Dedifferentiated amniotic fluid mesenchymal stem cell (primary cell): Measurements from ENCODE around the gene GYS1.

Experiments used
- DNase-seq: peaks from one replicate; pipeline ENCODE4 v3.0.0-alpha.2; 2016; ENCODE audit errors: extremely low spot score

GYS1 gene

DNA sequence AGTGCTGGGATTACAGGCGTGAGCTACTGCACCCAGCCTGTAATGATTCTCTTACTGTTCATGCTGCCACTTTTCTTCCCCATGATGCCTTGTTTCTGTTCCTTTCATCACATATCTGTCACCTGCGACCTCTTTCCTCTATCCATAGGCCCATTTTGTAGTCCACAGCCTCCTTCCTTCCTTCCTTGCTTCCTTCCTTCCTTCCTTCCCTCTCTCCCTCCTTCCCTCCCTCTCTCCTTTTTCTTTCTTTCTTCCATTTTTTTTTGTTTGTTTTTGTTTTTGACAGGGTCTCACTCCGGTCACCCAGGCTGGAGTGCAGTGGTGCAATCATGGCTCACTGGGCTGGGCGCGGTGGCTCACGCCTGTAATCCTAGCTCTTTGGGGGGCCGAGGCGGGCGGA is 4.2 kb downstream of the GYS1 start:
- no peak for DNase-seq

DNA sequence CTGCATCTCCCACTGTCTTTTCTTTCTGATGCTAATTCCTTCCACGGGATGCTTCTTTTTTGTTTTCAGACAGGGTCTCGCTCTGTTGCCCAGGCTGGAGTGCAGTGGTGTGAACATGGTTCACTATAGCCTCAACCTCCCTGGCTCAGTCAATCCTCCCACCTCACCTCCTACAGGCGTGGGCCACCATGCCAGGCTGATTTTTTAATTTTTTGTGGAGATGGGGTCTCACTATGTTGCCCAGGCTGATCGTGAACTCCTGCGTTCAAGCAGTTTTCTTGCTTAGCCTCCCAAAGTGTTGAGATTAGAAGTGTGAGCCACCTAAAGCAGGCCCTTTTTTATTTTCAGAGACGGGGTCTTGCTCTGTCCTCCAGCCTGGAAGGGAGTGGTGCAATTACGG is 4.8 kb downstream of the GYS1 start:
- no peak for DNase-seq

DNA sequence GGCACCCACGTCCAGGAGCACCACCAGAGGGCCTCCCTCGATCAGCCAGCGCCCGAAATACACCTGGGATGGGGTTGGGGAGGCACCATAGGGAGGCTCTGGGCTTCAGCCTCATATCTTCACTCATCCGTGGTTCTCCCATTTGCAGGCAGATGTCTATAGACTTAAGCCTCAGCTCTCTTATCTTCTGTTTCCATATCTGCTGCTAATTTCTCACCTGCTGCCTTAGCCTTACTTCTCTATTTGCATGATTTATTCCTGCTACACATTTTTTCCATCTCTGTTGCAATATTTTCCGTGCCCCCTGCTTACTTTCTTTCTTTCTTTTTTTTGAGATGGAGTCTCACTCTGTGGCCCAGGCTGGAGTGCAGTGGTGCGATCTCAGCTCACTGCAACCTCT is 5.8 kb downstream of the GYS1 start:
- no peak for DNase-seq

DNA sequence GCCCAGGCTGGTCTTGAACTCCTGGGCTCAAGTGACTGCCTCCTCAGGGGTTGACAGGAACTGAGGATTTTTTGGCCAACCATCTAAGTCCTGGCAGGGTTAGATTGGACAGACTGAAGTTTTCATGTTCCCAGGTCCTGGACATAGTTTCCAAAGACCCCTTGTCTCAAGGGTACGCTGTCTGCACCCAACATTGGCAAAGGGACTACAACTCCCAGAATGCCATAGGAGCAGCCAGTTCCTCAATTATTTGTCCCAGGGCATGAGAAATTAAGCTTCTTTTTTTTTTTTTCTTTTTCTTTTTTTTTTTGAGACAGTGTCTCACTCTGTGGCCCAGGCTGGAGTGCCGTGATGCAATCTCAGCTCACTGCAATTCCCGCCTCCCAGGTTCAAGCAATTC is 6.9 kb downstream of the GYS1 start:
- no peak for DNase-seq

DNA sequence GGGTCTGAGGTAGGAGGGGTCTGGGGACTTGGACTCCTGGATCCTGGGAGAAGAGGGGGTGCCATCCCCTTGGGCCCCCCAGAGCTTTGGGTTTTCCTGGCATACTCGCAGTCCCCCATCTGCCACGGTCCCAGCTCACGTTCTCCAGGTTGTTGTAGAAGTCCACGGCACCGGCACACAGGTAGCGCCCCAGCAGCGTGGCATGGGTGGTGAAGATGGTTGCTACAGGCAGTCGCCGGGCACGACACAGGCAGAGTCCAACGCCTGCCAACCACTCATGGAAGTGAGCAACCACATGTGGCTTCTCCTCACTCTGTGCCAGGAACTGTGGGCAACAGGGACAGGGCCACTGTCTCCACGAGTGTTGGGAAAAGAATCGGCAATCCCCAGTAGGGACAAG is 7.4 kb downstream of the GYS1 start:
- DNase-seq, result no peak

DNA sequence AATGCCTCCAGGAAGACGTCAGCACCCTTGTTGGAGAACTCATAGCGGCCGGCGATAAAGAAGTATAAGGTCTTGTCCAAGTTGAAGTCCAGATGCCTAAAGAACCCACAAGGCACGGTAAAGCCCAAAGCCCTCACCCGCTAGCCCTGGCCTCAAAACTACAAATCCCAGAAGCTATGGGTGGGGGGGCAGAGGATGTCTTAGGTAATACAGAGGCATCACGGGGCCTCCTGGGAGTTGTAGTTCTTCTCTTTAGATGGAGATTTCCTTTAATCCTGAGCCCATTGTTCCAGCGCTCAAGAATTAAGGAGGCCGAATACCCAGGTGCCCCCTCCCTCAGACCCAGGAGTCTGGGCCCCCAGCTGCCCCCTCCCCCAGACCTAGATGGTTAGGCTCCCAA is 10.8 kb downstream of the GYS1 start:
- DNase-seq, result no peak

DNA sequence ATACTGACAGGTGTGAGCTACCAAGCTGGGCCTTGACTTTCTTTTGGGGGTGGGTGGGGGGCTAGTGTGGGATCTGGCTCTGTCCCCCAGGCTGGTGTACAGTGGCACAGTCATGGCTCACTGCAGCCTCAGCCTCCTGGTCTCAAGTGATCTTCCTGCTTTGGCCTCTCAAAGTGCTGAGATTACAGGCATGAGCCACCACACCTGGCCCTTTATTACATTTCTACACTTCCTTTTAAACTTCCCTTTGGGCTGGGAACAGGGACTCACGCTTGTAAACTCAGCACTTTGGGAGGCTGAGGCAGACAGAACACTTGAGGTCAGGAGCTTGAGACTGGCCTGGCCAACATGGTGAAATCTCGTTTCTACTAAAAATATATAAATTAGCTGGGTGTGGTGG is 16.0 kb downstream of the GYS1 start:
- DNase-seq, result no peak

DNA sequence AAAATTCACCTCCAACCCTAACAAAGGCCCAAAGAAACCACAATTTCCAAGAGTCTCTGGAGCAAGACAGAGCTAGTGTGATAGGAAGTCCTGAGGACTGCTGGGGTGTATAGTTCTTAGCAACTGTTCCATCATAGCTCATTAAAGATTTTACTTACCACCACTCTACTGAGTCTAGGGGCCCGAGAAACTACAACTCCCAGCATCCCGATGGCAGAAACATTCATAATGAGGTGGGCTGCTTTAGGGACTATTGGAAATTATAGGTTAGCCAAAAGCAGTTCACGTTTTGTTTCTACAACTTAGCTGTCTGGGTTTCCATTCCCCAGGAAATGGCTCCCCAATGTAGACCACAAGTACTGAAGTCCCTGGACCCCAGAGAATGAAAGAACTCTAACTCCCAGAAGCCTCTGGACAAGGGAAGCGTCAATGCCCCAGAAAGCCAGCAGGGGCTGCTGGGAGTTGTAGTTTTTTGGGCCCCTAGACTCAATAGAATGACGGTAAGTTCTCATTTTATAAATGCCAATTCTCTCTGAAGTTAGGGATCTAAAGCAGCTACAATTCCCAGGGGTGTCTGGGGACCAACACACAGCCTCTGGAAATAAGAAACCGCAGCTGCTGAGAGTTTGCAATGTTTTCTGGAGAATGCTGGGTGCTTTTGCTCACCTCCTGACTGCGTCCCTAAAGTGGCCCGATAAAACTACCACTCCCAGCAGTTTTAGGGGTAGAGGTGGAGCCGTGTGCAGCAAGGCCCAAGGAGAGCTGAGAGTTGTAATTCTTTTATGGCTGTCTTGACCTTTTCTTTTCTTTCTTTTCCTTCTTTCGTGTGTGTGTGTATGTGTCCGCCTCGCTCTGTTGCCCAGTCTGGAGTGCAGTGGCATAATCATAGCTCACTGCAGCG is 16.9 kb downstream of the GYS1 start:
- no peak for DNase-seq

DNA sequence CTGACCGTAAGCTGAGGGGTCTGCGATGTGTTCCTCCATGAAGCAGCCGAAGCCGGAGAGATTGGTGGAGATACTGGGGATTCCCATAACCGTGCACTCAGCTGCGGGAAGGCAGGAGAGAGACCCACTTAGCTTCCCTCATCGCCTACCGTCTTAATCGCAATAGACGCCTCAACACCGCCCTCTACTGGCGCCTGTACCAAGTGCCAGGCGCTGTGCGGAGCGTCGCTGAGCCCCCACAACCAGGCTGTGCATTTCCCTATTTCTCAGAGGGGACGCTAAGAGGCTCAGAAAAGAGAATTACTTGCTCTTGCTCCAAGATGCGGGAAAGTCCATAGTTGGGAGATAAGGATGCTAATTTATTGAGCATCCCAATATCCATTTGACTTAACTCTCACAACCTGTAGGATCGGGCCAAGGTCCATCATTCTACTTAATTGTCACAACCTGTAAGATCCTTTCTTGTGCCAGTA is 22.1 kb downstream of the GYS1 start:
- peak; percentile 49 for DNase-seq

DNA sequence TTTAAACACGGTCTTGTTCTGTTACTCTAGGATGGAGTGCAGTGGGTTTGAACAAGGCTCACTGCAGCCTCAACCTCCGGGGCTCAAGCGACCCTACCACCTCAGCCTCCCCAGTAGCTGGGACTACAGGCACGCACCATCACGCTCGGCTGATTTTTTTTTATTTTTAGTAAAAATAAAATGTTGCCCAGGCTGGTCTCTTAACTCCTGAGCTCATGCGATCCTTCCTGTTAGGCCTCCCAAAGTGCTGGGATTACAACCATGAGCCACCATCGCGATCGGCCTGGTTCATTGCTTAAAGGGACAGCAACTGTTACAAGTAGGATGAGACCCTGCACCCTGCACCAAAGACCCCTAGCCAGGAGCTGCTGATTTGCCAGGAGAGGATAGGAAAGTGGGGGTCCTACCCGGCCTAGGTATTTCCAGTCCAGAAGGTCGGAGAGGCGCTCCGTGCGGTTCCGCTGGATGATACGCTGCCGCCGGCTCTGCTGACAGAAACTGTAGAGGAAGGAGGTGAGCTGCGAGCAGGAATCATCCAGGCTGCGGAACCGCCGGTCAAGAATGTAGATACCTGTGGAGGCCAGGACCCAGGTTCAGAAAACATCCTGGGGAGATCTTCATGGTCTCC is 22.9 kb downstream of the GYS1 start:
- DNase-seq, result no peak

DNA sequence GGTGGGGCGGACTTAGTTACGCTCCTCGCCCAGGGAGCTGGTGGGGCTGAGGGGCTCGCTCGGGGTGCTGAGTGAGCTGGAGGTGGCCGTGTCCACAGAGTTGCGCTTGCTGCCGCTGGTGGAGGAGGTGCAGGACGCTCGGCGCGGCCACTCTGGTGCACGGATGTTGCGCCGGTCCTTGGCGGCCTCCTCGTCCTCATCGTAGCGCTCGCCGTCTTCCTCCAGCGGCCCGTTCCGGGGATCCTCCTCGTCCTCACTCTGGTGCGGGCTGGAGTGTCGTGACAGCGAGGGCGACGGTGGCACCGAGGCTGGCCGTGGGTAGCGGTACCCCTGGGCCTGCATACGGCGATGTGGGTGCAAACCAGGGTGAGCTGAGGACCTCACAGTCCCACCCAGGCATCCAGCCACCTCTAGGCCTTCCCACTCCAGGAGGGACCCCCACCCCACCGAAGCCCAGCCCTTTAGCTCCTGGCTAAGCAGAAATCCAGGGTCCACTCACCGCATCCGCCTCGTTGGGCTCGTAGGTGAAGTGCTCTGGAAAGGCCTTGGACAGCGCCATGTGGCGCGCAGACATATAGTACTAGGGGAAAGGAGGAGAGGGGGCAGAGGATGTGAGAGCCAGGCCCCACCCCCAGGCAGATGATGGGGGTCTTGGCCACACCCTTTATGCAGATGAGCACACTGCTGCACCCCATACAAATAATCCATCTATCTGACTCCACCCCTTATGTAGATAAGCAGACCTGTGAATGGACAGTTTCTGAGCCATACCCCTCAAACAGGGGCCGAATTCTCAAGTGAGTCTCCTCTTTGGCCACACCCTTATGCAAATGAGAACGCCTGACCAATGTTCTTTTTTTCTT is 23.6 kb downstream of the GYS1 start:
- DNase-seq, result no peak

DNA sequence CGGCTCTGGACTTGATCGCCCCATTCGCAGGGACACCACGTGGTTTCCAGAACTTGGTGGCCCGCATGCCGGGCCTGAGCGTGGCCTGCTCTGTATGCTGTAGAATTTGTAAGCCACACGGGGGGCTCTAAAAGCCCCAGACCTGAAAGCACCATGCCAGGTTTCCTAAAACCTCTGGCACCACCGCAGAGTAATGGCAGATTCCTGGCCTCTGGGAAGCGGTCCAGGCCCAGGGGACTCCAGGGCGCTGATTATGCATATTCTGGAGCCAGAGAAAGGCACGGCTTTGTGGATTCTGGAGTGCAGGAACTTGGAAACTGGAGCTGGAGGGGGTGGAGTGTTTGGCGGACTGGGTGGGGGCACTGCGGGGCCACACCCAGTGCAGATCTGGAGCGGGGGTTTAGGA is 24.3 kb downstream of the GYS1 start:
- DNase-seq, result no peak

DNA sequence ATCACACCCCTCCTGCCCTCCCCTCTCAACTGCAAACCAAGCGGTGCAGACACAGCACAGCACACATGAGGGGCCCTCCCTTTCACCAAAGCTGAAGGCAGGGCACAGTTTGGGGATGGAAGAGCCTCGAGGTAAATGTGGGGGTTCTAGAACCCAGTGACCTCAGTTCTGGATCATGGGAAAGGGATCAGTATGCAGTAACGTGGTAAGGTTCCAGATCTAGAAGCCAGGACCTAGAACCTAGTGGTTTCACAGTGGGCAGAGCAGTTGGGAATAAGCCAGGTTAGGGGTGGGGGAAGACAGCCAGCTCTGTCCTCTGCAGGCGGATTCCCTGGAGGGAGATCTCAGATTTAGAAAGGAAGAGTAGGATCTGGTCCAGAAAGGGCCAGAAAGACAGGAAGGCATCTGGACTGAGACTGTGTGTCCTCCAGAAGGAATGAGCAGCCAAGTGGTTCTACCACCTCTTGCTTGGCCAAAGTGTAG is 24.9 kb downstream of the GYS1 start:
- DNase-seq, result no peak

DNA sequence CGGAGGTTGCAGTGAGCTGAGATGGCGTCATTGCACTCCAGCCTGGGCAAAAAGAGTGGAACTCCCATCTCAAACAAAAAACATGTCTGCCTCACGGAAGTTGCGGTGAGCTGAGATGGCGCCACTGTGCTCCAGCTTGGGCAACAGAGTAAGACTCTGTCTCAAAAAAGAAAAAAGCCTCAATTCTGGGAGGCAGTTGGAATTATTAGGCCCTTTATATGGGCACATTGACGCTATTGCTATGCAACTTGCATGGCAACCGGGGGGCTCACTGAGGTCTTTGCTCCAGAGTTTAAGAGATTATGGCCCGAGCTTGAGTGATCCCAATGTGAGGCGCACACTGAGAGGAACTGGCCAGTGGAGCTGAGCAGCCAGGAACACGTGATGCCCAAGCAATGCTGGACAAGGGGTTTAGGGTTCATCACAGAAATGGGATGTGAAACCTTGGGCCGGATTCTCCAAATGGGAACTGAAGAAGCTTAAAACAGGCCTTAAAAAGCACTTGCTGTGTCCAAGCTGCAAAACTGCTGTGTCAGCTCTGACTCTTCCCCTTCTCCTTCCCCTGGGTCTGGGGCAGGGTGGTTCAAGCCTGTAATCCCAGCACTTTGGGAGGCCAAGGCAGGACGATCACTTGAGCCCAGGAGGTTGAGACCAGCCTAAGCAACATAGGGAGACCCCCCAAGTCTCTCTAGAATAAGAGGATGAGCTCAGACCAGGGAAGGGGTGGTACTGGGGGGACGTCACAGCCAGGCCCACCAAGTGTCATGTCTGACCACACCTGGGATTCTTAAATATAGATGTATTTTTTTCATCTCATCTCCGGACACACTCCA is 25.5 kb downstream of the GYS1 start:
- peak; percentile 42 for DNase-seq

DNA sequence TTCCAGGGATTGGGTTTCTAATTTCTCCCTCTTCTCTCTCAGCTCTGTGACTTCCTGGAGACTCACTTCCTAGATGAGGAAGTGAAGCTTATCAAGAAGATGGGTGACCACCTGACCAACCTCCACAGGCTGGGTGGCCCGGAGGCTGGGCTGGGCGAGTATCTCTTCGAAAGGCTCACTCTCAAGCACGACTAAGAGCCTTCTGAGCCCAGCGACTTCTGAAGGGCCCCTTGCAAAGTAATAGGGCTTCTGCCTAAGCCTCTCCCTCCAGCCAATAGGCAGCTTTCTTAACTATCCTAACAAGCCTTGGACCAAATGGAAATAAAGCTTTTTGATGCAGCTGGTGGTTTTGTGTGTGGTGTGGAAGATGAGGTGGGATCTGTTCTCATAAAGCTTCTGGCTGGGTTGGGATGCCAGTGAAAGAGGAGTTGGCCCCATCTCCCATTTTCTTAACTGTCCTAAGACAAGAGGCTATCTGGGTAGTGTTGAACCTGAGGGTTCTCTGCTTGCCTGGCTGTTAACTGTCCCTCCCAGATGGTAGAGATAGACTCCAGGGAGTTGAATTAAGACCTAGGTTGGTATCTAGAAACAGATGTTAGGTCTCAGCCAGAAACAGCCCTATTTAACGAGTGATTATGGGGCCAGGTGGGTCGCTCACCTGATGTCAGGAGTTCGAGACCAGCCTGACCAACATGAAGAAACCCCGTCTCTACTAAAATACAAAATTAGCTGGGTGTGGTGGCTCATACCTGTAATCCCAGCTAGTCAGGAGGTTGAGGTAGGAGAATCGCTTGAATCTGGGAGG is 26.4 kb downstream of the GYS1 start:
- DNase-seq, result no peak

DNA sequence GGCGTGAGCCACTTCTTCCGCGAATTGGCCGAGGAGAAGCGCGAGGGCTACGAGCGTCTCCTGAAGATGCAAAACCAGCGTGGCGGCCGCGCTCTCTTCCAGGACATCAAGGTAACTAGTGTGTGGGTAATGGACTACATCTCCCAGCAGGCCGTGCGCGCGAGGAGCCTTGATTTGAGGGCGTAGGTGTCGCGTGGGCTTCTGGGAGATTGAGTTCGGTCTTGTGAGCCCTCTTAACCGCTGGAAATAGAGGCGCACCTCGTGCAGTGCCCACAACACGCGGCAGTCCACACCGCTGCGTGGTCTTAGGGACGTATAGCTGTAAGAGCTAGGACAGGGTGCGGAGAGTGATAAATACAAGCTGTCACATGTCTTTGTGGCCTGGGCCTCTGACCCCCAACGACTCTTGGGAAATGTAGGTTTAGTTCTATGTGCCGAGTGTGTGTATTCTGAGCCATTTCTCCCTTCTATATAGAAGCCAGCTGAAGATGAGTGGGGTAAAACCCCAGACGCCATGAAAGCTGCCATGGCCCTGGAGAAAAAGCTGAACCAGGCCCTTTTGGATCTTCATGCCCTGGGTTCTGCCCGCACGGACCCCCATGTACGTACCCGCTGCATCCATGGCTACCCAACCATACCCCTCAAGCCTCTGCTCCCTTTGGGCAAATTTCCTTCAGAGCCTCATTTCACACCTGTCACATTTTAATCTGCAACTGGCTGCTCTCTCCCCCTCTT is 27.1 kb downstream of the GYS1 start:
- peak; percentile 61 for DNase-seq

DNA sequence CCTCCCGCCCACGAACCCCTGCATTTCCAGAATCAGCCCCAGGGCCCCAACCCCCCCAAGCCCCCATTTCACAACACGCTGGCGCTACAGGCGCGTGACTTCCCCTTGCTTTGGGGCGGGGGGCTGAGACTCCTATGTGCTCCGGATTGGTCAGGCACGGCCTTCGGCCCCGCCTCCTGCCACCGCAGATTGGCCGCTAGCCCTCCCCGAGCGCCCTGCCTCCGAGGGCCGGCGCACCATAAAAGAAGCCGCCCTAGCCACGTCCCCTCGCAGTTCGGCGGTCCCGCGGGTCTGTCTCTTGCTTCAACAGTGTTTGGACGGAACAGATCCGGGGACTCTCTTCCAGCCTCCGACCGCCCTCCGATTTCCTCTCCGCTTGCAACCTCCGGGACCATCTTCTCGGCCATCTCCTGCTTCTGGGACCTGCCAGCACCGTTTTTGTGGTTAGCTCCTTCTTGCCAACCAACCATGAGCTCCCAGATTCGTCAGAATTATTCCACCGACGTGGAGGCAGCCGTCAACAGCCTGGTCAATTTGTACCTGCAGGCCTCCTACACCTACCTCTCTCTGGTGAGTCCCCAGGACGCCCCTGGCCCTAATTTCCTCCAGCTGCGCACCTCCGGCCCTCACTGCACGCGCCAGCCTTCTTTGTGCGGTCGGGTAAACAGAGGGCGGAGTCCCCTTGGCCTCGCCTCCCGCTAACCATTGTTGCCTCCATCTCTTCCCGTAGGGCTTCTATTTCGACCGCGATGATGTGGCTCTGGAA is 27.9 kb downstream of the GYS1 start, which contains the start of gene FTL:
Gene FTL, plus strand, starts transcription at position 270 of the 766 bp plus-strand sequence. Its CDS starts 199 bp downstream, at position 469.
- peak; percentile 91 for DNase-seq

DNA sequence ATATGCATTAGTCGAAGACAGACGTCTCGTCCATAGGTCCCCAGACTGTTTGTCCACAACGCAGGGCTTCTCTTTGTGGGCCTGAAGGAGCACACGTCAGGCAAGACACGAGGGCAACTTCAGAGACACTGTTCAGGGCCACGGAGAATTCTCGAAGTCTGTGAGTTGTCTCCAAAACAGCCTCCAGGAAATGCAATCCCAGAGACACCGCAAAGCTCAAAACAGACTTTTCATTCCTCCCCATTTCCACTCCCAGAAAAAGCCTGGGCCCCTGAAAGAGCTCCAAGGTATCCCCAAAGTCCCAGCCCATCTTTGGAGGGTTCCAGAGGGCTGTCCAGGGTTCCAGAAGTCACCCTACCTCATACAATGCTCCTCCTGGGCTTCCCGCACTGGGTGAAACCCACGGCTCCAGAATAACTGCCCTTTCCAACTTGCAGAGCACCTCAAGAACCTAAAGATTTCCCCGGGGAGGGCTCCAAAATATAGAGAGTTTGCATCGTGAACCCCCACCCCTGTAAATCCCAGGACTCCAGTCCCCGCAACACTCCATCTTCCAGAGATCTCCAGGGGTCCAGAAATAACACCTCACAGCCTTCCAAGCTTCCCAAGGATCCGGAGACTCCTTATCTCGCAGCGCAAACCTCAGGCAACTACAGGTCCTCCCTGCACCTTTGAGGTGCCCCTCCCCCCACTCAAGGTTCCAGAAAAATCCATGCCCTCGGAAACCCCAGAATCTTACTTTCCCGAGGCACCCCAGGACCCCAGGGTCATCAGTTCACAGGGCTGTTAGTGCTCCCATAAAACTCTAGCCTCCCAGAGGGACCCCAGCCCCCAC is 28.7 kb downstream of the GYS1 start:
- DNase-seq, result no peak
